H1 (cell line): ENCODE data around the gene FOXF1. TPM values are rescaled to one million over a fixed set of nuclear protein-coding genes. Genes with fewer than 3 reads are reported as not detected.

Source experiments
- CTCF ChIA-PET: fragments of 300-600 bp; sonication (Branson Sonifier 250); formaldehyde crosslinking; loops from one replicate; lab custom pipeline; 2021; ENCODE audit not compliant: partially characterized antibody; lab: Charles Lee
- POLR2A ChIA-PET: fragments of 300-600 bp; sonication (Branson Sonifier 250); formaldehyde crosslinking; loops from one replicate; lab custom pipeline; 2021; ENCODE audit warnings: inconsistent platforms; ENCODE audit not compliant: partially characterized antibody; lab: Charles Lee
- DNase-seq, 2 experiments: peaks; one replicate each; pipeline versions ENCODE4 v3.0.0 to v3.0.0-alpha.2; 2010 to 2022; ENCODE audit warnings: low spot score in 2 of 2, low read depth in 1 of 2, mixed read lengths in 1 of 2
- FAIRE-seq: peaks from 2 replicates; lab custom pipeline; 2011; peaks lifted over from hg19 to GRCh38; lab: Jason Lieb, UNC
- H2AFZ ChIP-seq: 2 replicates; pipeline ENCODE4 v1.8.1; 2012; ENCODE audit warnings: low read length, inconsistent platforms
- H2AK5ac ChIP-seq: 2 replicates; pipeline ENCODE4 v1.6.1; 2013; ENCODE audit warnings: low read depth, low read length
- H2BK120ac ChIP-seq: replicated peaks from 2 replicates; pipeline ENCODE3; 2013; ENCODE audit warnings: low read depth, low read length, inconsistent platforms
- H2BK12ac ChIP-seq: 2 replicates; pipeline ENCODE4 v1.6.1; 2013; ENCODE audit warnings: low read depth, low read length
- H2BK15ac ChIP-seq: 2 replicates; pipeline ENCODE4 v1.6.1; 2013; ENCODE audit warnings: low read length
- H2BK20ac ChIP-seq: 2 replicates; pipeline ENCODE4 v1.6.1; 2013; ENCODE audit warnings: low read length
- H2BK5ac ChIP-seq: 2 replicates; pipeline ENCODE4 v1.6.1; 2013; ENCODE audit warnings: low read depth, low read length
- H3K14ac ChIP-seq: 2 replicates; pipeline ENCODE4 v1.6.1; 2013; ENCODE audit warnings: inconsistent platforms; ENCODE audit not compliant: insufficient read length
- H3K18ac ChIP-seq: 2 replicates; pipeline ENCODE4 v1.6.1; 2013; ENCODE audit warnings: low read length; ENCODE audit errors: extremely low read depth
- H3K23ac ChIP-seq: 2 replicates; pipeline ENCODE4 v1.6.1; 2013; ENCODE audit warnings: inconsistent platforms; ENCODE audit not compliant: insufficient read length
- H3K23me2 ChIP-seq: 2 replicates; pipeline ENCODE4 v1.6.1; 2013; ENCODE audit warnings: low read depth, low read length
- H3K27ac ChIP-seq: 2 replicates; pipeline ENCODE4 v1.6.1; 2011; ENCODE audit warnings: low read depth, low read length, inconsistent platforms
- H3K27me3 ChIP-seq, 4 experiments: replicated peaks in 1 of 4; 1 replicate in 1 of 4; 2 replicates in 3 of 4; pipeline versions ENCODE4 v1.6.1 to v1.8.1; 2011 to 2013; ENCODE audit warnings: low read length in 3 of 4, mild to moderate bottlenecking in 3 of 4, inconsistent platforms in 2 of 4, mixed read lengths in 2 of 4, moderate library complexity in 1 of 4; ENCODE audit not compliant: control insufficient read depth in 3 of 4, insufficient read depth in 3 of 4; ENCODE audit errors: extremely low read depth in 1 of 4
- H3K36me3 ChIP-seq, 4 experiments: 2 replicates each; pipeline versions ENCODE4 v1.6.1 to v1.8.1; 2011 to 2013; ENCODE audit warnings: mild to moderate bottlenecking in 4 of 4, low read length in 3 of 4, moderate library complexity in 2 of 4, control low read depth in 1 of 4, inconsistent platforms in 1 of 4; ENCODE audit not compliant: insufficient read depth in 4 of 4, control insufficient read depth in 2 of 4
- H3K4ac ChIP-seq: replicated peaks from 2 replicates; pipeline ENCODE3; 2013; ENCODE audit warnings: low read length, low read depth, mixed read lengths, inconsistent platforms; ENCODE audit not compliant: insufficient read length
- H3K4me1 ChIP-seq, 4 experiments: replicated peaks in 1 of 4; 1 replicate in 1 of 4; 2 replicates in 3 of 4; pipeline versions ENCODE4 v1.6.1 to v1.8.1; 2011 to 2013; ENCODE audit warnings: low read length in 3 of 4, inconsistent platforms in 2 of 4, mixed read lengths in 1 of 4; ENCODE audit not compliant: insufficient read depth in 4 of 4, control insufficient read depth in 3 of 4
- H3K4me2 ChIP-seq, 2 experiments: 2 replicates each; pipeline versions ENCODE4 v1.6.1 to v1.8.1; 2011 to 2013; ENCODE audit warnings: low read depth in 2 of 2, low read length in 2 of 2, control low read depth in 1 of 2, inconsistent platforms in 1 of 2, mild to moderate bottlenecking in 1 of 2; ENCODE audit not compliant: insufficient read depth in 1 of 2
- H3K4me3 ChIP-seq, 4 experiments: fragments of 200-600, 300-600 bp in 1 of 4; sonication (generic), shearing (Covaris generic), sonication (Bioruptor Twin) in 1 of 4; 2 replicates each; pipeline versions ENCODE4 v1.5.1 to v1.8.1; 2011 to 2016; ENCODE audit warnings: low read length in 4 of 4, low read depth in 3 of 4, control low read depth in 2 of 4, inconsistent platforms in 2 of 4, mild to moderate bottlenecking in 2 of 4, mixed read lengths in 1 of 4, moderate library complexity in 1 of 4; ENCODE audit not compliant: insufficient read depth in 2 of 4; ENCODE audit errors: extremely low read depth in 1 of 4
- H3K56ac ChIP-seq: replicated peaks from 2 replicates; pipeline ENCODE3; 2013; ENCODE audit warnings: low read depth, mild to moderate bottlenecking, mixed read lengths, low read length, inconsistent platforms; ENCODE audit not compliant: insufficient read length
- H3K79me1 ChIP-seq: 2 replicates; pipeline ENCODE4 v1.6.1; 2013; ENCODE audit warnings: low read depth, low read length, control low read depth
- H3K79me2 ChIP-seq, 2 experiments: 2 replicates each; pipeline versions ENCODE4 v1.6.1 to v1.8.1; 2012 to 2013; ENCODE audit warnings: low read length in 2 of 2, mild to moderate bottlenecking in 2 of 2, inconsistent platforms in 1 of 2; ENCODE audit not compliant: insufficient read depth in 2 of 2, control insufficient read depth in 1 of 2
- H3K9ac ChIP-seq, 4 experiments: replicated peaks in 1 of 4; 1 replicate in 1 of 4; 2 replicates in 3 of 4; pipeline versions ENCODE4 v1.6.1 to v1.8.1; 2011 to 2013; ENCODE audit warnings: low read depth in 3 of 4, low read length in 3 of 4, control low read depth in 2 of 4, mild to moderate bottlenecking in 2 of 4, moderate library complexity in 2 of 4, inconsistent platforms in 1 of 4; ENCODE audit errors: extremely low read depth in 1 of 4
- H3K9me3 ChIP-seq, 2 experiments: 2 replicates each; pipeline versions ENCODE4 v1.6.1 to v1.8.1; 2012 to 2013; ENCODE audit warnings: mild to moderate bottlenecking in 2 of 2, moderate library complexity in 2 of 2, control low read depth in 1 of 2, inconsistent platforms in 1 of 2, low read depth in 1 of 2, low read length in 1 of 2, mixed read lengths in 1 of 2; ENCODE audit not compliant: insufficient read depth in 2 of 2
- H4K20me1 ChIP-seq, 2 experiments: replicated peaks in 1 of 2; 2 replicates each; pipeline versions ENCODE3 to v1.8.1; 2011 to 2013; ENCODE audit warnings: inconsistent platforms in 2 of 2, low read length in 2 of 2, mild to moderate bottlenecking in 1 of 2; ENCODE audit not compliant: insufficient read depth in 2 of 2, control insufficient read depth in 1 of 2
- H4K5ac ChIP-seq: 2 replicates; pipeline ENCODE4 v1.6.1; 2013; ENCODE audit warnings: low read length, low read depth, mixed read lengths, inconsistent platforms; ENCODE audit not compliant: insufficient read length
- H4K8ac ChIP-seq: 2 replicates; pipeline ENCODE4 v1.8.0; 2013; ENCODE audit warnings: mild to moderate bottlenecking, moderate library complexity, low read length, inconsistent platforms; ENCODE audit not compliant: insufficient read depth; ENCODE audit errors: extremely low read depth
- H4K91ac ChIP-seq: replicated peaks from 2 replicates; pipeline ENCODE3; 2013; ENCODE audit warnings: low read length, mixed read lengths, inconsistent platforms; ENCODE audit not compliant: insufficient read length
- ATF2 ChIP-seq: IDR thresholded peaks from 2 replicates; pipeline ENCODE4 v1.6.1; 2012; ENCODE audit warnings: low read length, inconsistent platforms
- BACH1 ChIP-seq: IDR thresholded peaks from 2 replicates; pipeline ENCODE4 v1.6.1; 2012; ENCODE audit warnings: low read length, improper control_type of control experiment
- CEBPB ChIP-seq: IDR thresholded peaks from 2 replicates; pipeline ENCODE4 v1.6.1; 2012; ENCODE audit warnings: low read depth, low read length
- CHD2 ChIP-seq: IDR thresholded peaks from 2 replicates; pipeline ENCODE4 v1.6.1; 2012; ENCODE audit warnings: low read length, improper control_type of control experiment
- JUND ChIP-seq: IDR thresholded peaks from 2 replicates; pipeline ENCODE4 v1.6.1; 2011; ENCODE audit warnings: mild to moderate bottlenecking, improper control_type of control experiment, low read length
- NRF1 ChIP-seq: IDR thresholded peaks from 2 replicates; pipeline ENCODE4 v1.6.1; 2011; ENCODE audit warnings: mild to moderate bottlenecking, low read depth, low read length, improper control_type of control experiment
- RAD21 ChIP-seq, 2 experiments: IDR thresholded peaks in 1 of 2; conservative IDR thresholded peaks in 1 of 2; 2 replicates each; pipeline ENCODE4 v1.6.1; 2011; ENCODE audit warnings: low read depth in 2 of 2, low read length in 2 of 2, improper control_type of control experiment in 1 of 2, inconsistent platforms in 1 of 2, mild to moderate bottlenecking in 1 of 2, moderate library complexity in 1 of 2
- RBBP5 ChIP-seq: IDR thresholded peaks from 2 replicates; pipeline ENCODE4 v1.7.1; 2012; ENCODE audit warnings: low read depth, mild to moderate bottlenecking, inconsistent platforms, low read length, moderate library complexity, borderline replicate concordance
- SIRT6 ChIP-seq: IDR thresholded peaks from one replicate; pipeline ENCODE4 v1.7.1; 2012; ENCODE audit warnings: low read length, inconsistent platforms
- SP1 ChIP-seq: IDR thresholded peaks from 2 replicates; pipeline ENCODE4 v1.6.1; 2011; ENCODE audit warnings: low read depth, low read length
- ZNF274 ChIP-seq: IDR thresholded peaks from 2 replicates; pipeline ENCODE4 v1.7.0; 2012; ENCODE audit warnings: low read length, borderline replicate concordance; ENCODE audit errors: extremely low read depth
- WGBS, 2 experiments: shearing (Covaris generic) in 1 of 2; methylation state at CpG; one replicate each; pipeline versions ENCODE4 v1.1.6 to v1.1.7; 2013 to 2015; ENCODE audit warnings: low lambda C conversion rate in 2 of 2, mixed read lengths in 2 of 2, inconsistent platforms in 1 of 2, low coverage in 1 of 2, missing lambda C conversion rate in 1 of 2; ENCODE audit not compliant: insufficient replicate concordance in 2 of 2, insufficient coverage in 1 of 2, insufficient read length in 1 of 2; ENCODE audit errors: extremely low coverage in 1 of 2, missing lambda C conversion rate in 1 of 2; 5-methylcytosine and 5-hydroxymethylcytosine counted together
- polyA plus RNA-seq, 7 experiments: library from polyadenylated mRNA; depleted of rRNA in 3 of 7; stranded (reverse) in 5 of 7; unstranded in 2 of 7; fragments of >200 nt in 5 of 7; fragments of 200-250 nt in 2 of 7; gene quantifications; 1 replicate in 5 of 7; 2 replicates in 1 of 7; 4 replicates in 1 of 7; pipeline versions ENCODE4 v1.2.1 to v1.2.3, GENCODE V29; 2011 to 2013; ENCODE audit warnings: missing spikeins in 2 of 7, mixed read lengths in 2 of 7
- total RNA-seq: library from RNA; stranded (reverse); fragmentation: NEBNext Ultra II Directional; extraction: Animal tissue kit (Norgen Biotek cat#: 25700); gene quantifications from 2 replicates; pipeline ENCODE4 v1.2.1, GENCODE V29; 2021
- TF ChIP-seq, protein P1 (sequence below): IDR thresholded peaks from 2 replicates; pipeline ENCODE4 v1.6.1; 2012; ENCODE audit warnings: inconsistent platforms

Gene FOXF1
- total and polyA plus RNA-seq, 2 of the 8 experiments (the other 6 are each of a cell fraction or from before 2014, with no cell fraction given): 0.02 TPM; not detected in 1

GRCh38 chr16:86464044-86464443 is 46.3 kb upstream of the FOXF1 start:
- H3K56ac ChIP-seq: peak overlapping the region; percentile 99
- no peak overlapping the region for H4K91ac ChIP-seq
- H4K8ac ChIP-seq: no peak overlapping the region
- H2BK12ac ChIP-seq: no peak overlapping the region
- no peaks in the 10 kb centered on the region for H3K79me1 ChIP-seq
- no peak overlapping the region for H2BK15ac ChIP-seq
- H4K20me1 ChIP-seq: peaks cover 0 to 5% of the 10 kb centered on the region in 2 experiments
- no peak overlapping the region for H3K4me3 ChIP-seq
- peaks cover 11% of the 10 kb centered on the region; the same call in 1 of the 2 replicates for H3K23me2 ChIP-seq
- POLR2A ChIA-PET: no interaction called here
- H3K4me1 ChIP-seq: no peaks in the 10 kb centered on the region
- 89% methylated on average over 2 of the region's 2 CpGs; no CpG with 5 or more reads in 1 of the 2 experiments for WGBS, 2 experiments
- H2BK120ac ChIP-seq: no peak overlapping the region
- CTCF ChIA-PET: no interaction called here
- H2BK20ac ChIP-seq: no peak overlapping the region
- peak overlapping the region; percentile 86; the same call in 1 of the 2 replicates for H2AK5ac ChIP-seq
- TF ChIP-seq ZNF274 (no peak), RBBP5 (no peak), SIRT6 (no peak), CHD2 (no peak), RAD21 (IDR thresholded peaks at IDR 0.05 in 1 of 2, conservative IDR thresholded peaks at IDR 0.05 in 1 of 2; ENCODE audit: low read depth in 2 of 2, low read length in 2 of 2) (no peak), NRF1 (no peak), JUND (no peak), SP1 (no peak), BACH1 (no peak), CEBPB (no peak), ATF2 (no peak)
- TF ChIP-seq, protein P1, sequence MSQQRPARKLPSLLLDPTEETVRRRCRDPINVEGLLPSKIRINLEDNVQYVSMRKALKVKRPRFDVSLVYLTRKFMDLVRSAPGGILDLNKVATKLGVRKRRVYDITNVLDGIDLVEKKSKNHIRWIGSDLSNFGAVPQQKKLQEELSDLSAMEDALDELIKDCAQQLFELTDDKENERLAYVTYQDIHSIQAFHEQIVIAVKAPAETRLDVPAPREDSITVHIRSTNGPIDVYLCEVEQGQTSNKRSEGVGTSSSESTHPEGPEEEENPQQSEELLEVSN: no peak
- peaks cover 6% of the 10 kb centered on the region in 2 experiments for H3K9me3 ChIP-seq
- H4K5ac ChIP-seq: no peak overlapping the region
- no peaks in the 10 kb centered on the region for H3K79me2 ChIP-seq
- H3K4me2 ChIP-seq: no peak overlapping the region
- no peak overlapping the region for H3K23ac ChIP-seq
- FAIRE-seq (no peak), DNase-seq (no peak)
- H3K18ac ChIP-seq: no peak overlapping the region
- H3K27ac ChIP-seq: no peak overlapping the region
- no peak overlapping the region for H3K9ac ChIP-seq
- H2AFZ ChIP-seq: no peak overlapping the region
- no peaks in the 10 kb centered on the region; a peak in 1 of 7 replicates for H3K27me3 ChIP-seq
- H3K14ac ChIP-seq: no peak overlapping the region
- H3K4ac ChIP-seq: no peak overlapping the region
- no peak overlapping the region for H2BK5ac ChIP-seq
- H3K36me3 ChIP-seq: no peaks in the 10 kb centered on the region
